Measurements from ENCODE around the gene FAM216B. TPM values are rescaled to one million over a fixed set of nuclear protein-coding genes. Genes with fewer than 3 reads are reported as not detected.
A peak's percentile ranks its signal among the peaks of the same experiment; 100 is the strongest.

Gene FAM216B
- total RNA-seq (2014; rRNA removed; shearing (Covaris generic); ENCODE audit: low replicate concordance) = not detected in 2 replicates

- DNase-seq (ENCODE audit: low read depth) = no peak
- in situ Hi-C loops (cut with HindIII; ENCODE audit: low pct_unique_long_range_greater_than_20kb, low sequenced_read_pairs) = no loop called here
Measured at GRCh38 chr13:42781352-42781751, at the start of gene FAM216B. Gene FAM216B (plus strand): TSS chr13:42781584. CDS start chr13:42784068, 2,484 bp downstream.

GRCh38 chr13:42732073-42732472 is 49.3 kb upstream of the FAM216B start:
- in situ Hi-C loops (cut with HindIII; ENCODE audit: low pct_unique_long_range_greater_than_20kb, low sequenced_read_pairs) = no loop called here
- no peak for DNase-seq (ENCODE audit: low read depth)

GRCh38 chr13:42733046-42733445 is 48.3 kb upstream of the FAM216B start:
- in situ Hi-C loops (cut with HindIII; ENCODE audit: low pct_unique_long_range_greater_than_20kb, low sequenced_read_pairs) = no loop called here
- DNase-seq (ENCODE audit: low read depth) = no peak

GRCh38 chr13:42735010-42735409 is 46.4 kb upstream of the FAM216B start:
- DNase-seq (ENCODE audit: low read depth) = no peak
- in situ Hi-C loops (cut with HindIII; ENCODE audit: low pct_unique_long_range_greater_than_20kb, low sequenced_read_pairs) = no loop called here

GRCh38 chr13:42740753-42741152 is 40.6 kb upstream of the FAM216B start:
- in situ Hi-C loops (cut with HindIII; ENCODE audit: low pct_unique_long_range_greater_than_20kb, low sequenced_read_pairs) = no loop called here
- peak; percentile 8 for DNase-seq (ENCODE audit: low read depth)

GRCh38 chr13:42741914-42742313 is 39.5 kb upstream of the FAM216B start:
- DNase-seq (ENCODE audit: low read depth) = no peak
- in situ Hi-C loops (cut with HindIII; ENCODE audit: low pct_unique_long_range_greater_than_20kb, low sequenced_read_pairs) = no loop called here

GRCh38 chr13:42745655-42746054 is 35.7 kb upstream of the FAM216B start:
- no peak for DNase-seq (ENCODE audit: low read depth)
- in situ Hi-C loops (cut with HindIII; ENCODE audit: low pct_unique_long_range_greater_than_20kb, low sequenced_read_pairs) = no loop called here

- no peak for DNase-seq (ENCODE audit: low read depth)
- in situ Hi-C loops (cut with HindIII; ENCODE audit: low pct_unique_long_range_greater_than_20kb, low sequenced_read_pairs) = no loop called here
Measured at GRCh38 chr13:42746866-42747265, 34.5 kb upstream of the FAM216B start.

GRCh38 chr13:42747399-42747873 is 33.9 kb upstream of the FAM216B start:
- peak; percentile 69 for DNase-seq (ENCODE audit: low read depth)
- in situ Hi-C loops (cut with HindIII; ENCODE audit: low pct_unique_long_range_greater_than_20kb, low sequenced_read_pairs) = no loop called here

GRCh38 chr13:42750794-42751193 is 30.6 kb upstream of the FAM216B start:
- in situ Hi-C loops (cut with HindIII; ENCODE audit: low pct_unique_long_range_greater_than_20kb, low sequenced_read_pairs) = no loop called here
- DNase-seq (ENCODE audit: low read depth) = no peak

- in situ Hi-C loops (cut with HindIII; ENCODE audit: low pct_unique_long_range_greater_than_20kb, low sequenced_read_pairs) = no loop called here
- DNase-seq (ENCODE audit: low read depth) = no peak
Measured at GRCh38 chr13:42751693-42752092, 29.7 kb upstream of the FAM216B start.

- DNase-seq (ENCODE audit: low read depth) = no peak
- in situ Hi-C loops (cut with HindIII; ENCODE audit: low pct_unique_long_range_greater_than_20kb, low sequenced_read_pairs) = no loop called here
Measured at GRCh38 chr13:42752731-42753130, 28.7 kb upstream of the FAM216B start.

- in situ Hi-C loops (cut with HindIII; ENCODE audit: low pct_unique_long_range_greater_than_20kb, low sequenced_read_pairs) = no loop called here
- no peak for DNase-seq (ENCODE audit: low read depth)
Measured at GRCh38 chr13:42753697-42754096, 27.7 kb upstream of the FAM216B start.

GRCh38 chr13:42754801-42755510 is 26.4 kb upstream of the FAM216B start:
- no peak for DNase-seq (ENCODE audit: low read depth)
- in situ Hi-C loops (cut with HindIII; ENCODE audit: low pct_unique_long_range_greater_than_20kb, low sequenced_read_pairs) = no loop called here

- in situ Hi-C loops (cut with HindIII; ENCODE audit: low pct_unique_long_range_greater_than_20kb, low sequenced_read_pairs) = no loop called here
Measured at GRCh38 chr13:42757678-42758420, 23.5 kb upstream of the FAM216B start.

GRCh38 chr13:42758515-42758914 is 22.9 kb upstream of the FAM216B start:
- in situ Hi-C loops (cut with HindIII; ENCODE audit: low pct_unique_long_range_greater_than_20kb, low sequenced_read_pairs) = no loop called here
- no peak for DNase-seq (ENCODE audit: low read depth)

More at GRCh38 chr13:42757678-42758420, 23.5 kb upstream of the FAM216B start:
- no peak for DNase-seq (ENCODE audit: low read depth)

GRCh38 chr13:42760951-42761350 is 20.4 kb upstream of the FAM216B start:
- DNase-seq (ENCODE audit: low read depth) = no peak
- in situ Hi-C loops (cut with HindIII; ENCODE audit: low pct_unique_long_range_greater_than_20kb, low sequenced_read_pairs) = no loop called here

- DNase-seq (ENCODE audit: low read depth) = no peak
- in situ Hi-C loops (cut with HindIII; ENCODE audit: low pct_unique_long_range_greater_than_20kb, low sequenced_read_pairs) = no loop called here
Measured at GRCh38 chr13:42762251-42762650, 19.1 kb upstream of the FAM216B start.

- DNase-seq (ENCODE audit: low read depth) = no peak
- in situ Hi-C loops (cut with HindIII; ENCODE audit: low pct_unique_long_range_greater_than_20kb, low sequenced_read_pairs) = no loop called here
Measured at GRCh38 chr13:42762917-42763316, 18.5 kb upstream of the FAM216B start.

Data from Caki2 (cell line).